AG04450 (cell line): ENCODE measurements around the gene INPP5A. TPM values are rescaled to one million over a fixed set of nuclear protein-coding genes. Genes with fewer than 3 reads are reported as not detected.

Experiments used
- CTCF ChIA-PET: fragments of 300-600, 350-600 bp; formaldehyde crosslinking; extraction: SDS; loops from one replicate; lab custom pipeline; 2022; ENCODE audit warnings: antibody characterized with exemption, inconsistent platforms; lab: Charles Lee
- POLR2A ChIA-PET: fragments of 350-600 bp; formaldehyde crosslinking; extraction: SDS; loops from one replicate; lab custom pipeline; 2021; ENCODE audit warnings: antibody characterized with exemption, inconsistent platforms; lab: Yijun Ruan, JAX
- DNase-seq: peaks from one replicate; pipeline ENCODE4 v3.0.0-alpha.2; 2011; ENCODE audit warnings: low read depth, low spot score
- H3K27ac ChIP-seq: one replicate; pipeline ENCODE4 v1.5.1; 2012; ENCODE audit warnings: low read depth, low read length, control low read depth
- H3K27me3 ChIP-seq: one replicate; pipeline ENCODE4 v1.6.0; 2012; ENCODE audit warnings: low read length; ENCODE audit not compliant: control insufficient read depth, insufficient read depth
- H3K4me3 ChIP-seq: 2 replicates; pipeline ENCODE4 v1.5.1; 2011; ENCODE audit warnings: mild to moderate bottlenecking, low read depth, low read length, control low read depth
- H3K9me3 ChIP-seq: 2 replicates; pipeline ENCODE4 v1.5.1; 2012; ENCODE audit warnings: low read length; ENCODE audit not compliant: control insufficient read depth, insufficient read depth
- polyA plus RNA-seq: library from polyadenylated mRNA; depleted of rRNA; stranded (reverse); fragments of >200 nt; gene quantifications from 2 replicates; pipeline ENCODE4 v1.2.3, GENCODE V29; 2011
- TF ChIP-seq, protein P1 (sequence below): IDR thresholded peaks from 2 replicates; pipeline ENCODE4 v1.5.1; 2011; ENCODE audit warnings: low read depth, low read length, control low read depth, inconsistent platforms

INPP5A gene
- polyA plus RNA-seq, 1 experiment, result 22.5 TPM

DNA sequence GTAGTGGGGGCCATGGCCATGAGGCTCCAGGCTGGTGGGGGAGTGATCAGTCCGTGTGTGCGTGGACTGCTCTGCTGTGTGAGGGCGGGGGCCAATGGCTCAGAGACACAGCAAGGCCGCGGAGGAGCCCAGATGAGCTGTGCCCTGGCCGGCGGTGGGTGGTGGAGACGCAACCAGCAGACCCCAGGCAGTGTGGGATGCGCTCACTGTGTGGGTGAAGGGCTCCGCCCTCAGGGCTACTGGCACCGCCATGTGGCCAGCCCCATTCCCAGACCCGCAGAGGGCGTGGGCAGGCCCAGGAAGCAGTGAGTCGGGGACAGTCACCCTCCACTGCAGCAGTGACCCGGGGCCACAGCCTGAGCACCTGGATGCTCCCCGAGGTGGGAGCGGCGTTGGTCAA lies 239.2 kb downstream of the INPP5A start:
- TF ChIP-seq, protein P1, sequence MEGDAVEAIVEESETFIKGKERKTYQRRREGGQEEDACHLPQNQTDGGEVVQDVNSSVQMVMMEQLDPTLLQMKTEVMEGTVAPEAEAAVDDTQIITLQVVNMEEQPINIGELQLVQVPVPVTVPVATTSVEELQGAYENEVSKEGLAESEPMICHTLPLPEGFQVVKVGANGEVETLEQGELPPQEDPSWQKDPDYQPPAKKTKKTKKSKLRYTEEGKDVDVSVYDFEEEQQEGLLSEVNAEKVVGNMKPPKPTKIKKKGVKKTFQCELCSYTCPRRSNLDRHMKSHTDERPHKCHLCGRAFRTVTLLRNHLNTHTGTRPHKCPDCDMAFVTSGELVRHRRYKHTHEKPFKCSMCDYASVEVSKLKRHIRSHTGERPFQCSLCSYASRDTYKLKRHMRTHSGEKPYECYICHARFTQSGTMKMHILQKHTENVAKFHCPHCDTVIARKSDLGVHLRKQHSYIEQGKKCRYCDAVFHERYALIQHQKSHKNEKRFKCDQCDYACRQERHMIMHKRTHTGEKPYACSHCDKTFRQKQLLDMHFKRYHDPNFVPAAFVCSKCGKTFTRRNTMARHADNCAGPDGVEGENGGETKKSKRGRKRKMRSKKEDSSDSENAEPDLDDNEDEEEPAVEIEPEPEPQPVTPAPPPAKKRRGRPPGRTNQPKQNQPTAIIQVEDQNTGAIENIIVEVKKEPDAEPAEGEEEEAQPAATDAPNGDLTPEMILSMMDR, result no peak
- Histone ChIP-seq H3K27me3 (no peaks in the 10 kb centered on the region), H3K27ac (no peak overlapping the region), H3K9me3 (peaks cover 7% of the 10 kb centered on the region; the same call in 1 of the 2 replicates), H3K4me3 (no peak overlapping the region)
- CTCF ChIA-PET, result no interaction called here
- DNase-seq, result no peak
- POLR2A ChIA-PET, result no interaction called here

DNA sequence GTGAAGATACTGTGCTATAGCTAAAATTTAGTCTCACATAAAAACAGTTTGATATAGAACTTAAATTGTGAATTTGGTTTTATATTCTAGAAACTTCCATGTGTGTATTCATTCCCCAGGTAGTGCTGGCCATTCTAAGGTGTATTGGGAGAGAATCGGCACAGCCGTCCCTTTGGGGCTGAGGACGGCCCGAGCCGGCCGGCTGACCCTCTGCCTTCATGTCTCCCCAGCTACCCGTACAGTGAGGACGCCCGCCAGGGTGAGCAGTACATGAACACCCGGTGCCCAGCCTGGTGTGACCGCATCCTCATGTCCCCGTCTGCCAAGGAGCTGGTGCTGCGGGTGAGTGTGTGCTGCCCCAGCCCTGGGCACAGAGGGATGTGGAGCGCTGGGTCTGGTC lies 239.9 kb downstream of the INPP5A start:
- H3K27ac ChIP-seq, result no peak overlapping the region
- H3K9me3 ChIP-seq, result peaks cover 7% of the 10 kb centered on the region; the same call in 1 of the 2 replicates
- ChIA-PET CTCF (no interaction called here), POLR2A (no interaction called here)
- no peak overlapping the region for H3K4me3 ChIP-seq
- no peaks in the 10 kb centered on the region for H3K27me3 ChIP-seq
- TF ChIP-seq, protein P1, result no peak
- DNase-seq, result no peak

DNA sequence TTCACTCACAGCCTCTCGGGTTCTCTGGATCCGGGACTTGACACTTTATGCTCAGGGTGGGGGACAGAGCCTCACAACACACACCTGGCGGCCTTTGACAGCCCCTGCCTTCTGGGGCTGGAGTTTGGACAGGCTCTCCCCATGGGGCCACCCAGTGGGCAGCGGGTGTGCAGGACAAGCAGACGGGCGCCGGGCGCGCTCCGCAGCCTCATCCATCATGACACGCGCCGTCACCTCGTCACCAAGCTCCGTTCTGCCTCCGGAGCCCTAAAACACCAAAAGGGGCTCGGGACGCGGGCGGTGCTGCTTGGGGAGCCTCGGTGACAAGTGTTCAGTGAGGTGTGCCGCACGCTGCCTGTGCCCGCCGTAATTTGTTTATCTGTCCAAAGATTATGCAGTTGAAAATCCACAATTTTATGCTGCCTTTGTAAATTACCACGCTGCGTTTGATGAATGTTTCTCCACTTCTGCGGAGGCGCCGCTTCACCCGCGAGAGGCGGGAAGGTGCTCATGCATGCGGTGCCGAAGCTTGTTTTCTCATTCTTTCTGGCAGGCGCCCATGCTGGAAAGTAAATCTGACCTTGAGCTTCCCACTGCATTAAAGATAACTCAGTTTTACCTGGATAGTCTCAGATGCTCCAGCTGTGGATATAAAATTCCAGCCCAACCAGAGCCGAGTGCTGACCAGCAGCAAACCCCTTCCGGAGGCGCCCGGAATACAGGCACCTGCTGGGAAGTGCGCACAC lies 242.1 kb downstream of the INPP5A start:
- CTCF ChIA-PET, result no interaction called here
- Histone ChIP-seq H3K27ac (no peak overlapping the region), H3K27me3 (peaks cover 6% of the 10 kb centered on the region), H3K9me3 (peaks cover 7% of the 10 kb centered on the region; the same call in 1 of the 2 replicates), H3K4me3 (no peak overlapping the region)
- POLR2A ChIA-PET, result no interaction called here
- no peak for DNase-seq
- TF ChIP-seq, protein P1, result no peak

DNA sequence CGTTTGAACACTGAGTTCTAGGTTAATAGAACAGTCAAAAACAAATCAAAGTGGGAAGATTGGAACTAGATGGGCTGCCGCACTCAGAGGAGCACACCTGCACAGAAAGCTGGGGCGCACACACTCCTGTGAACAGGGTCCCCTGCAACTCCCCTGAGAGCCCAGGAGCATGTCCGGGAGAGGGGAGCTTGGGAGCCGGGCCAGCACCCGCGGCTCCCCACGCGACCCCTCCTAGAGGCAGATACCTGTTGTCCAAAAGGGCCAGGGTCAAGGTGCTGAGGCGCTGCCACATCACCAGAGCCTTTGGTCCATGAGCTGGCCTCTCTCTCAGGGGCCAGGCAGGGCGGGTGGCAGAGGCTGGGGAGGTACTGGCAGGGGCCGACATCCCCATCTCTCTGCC lies 242.8 kb downstream of the INPP5A start:
- H3K4me3 ChIP-seq, result no peak overlapping the region
- peaks cover 9% of the 10 kb centered on the region; the same call in 1 of the 2 replicates for H3K9me3 ChIP-seq
- H3K27me3 ChIP-seq, result peaks cover 8% of the 10 kb centered on the region
- ChIA-PET CTCF (no interaction called here), POLR2A (no interaction called here)
- DNase-seq, result no peak
- no peak overlapping the region for H3K27ac ChIP-seq
- TF ChIP-seq, protein P1, result no peak

DNA sequence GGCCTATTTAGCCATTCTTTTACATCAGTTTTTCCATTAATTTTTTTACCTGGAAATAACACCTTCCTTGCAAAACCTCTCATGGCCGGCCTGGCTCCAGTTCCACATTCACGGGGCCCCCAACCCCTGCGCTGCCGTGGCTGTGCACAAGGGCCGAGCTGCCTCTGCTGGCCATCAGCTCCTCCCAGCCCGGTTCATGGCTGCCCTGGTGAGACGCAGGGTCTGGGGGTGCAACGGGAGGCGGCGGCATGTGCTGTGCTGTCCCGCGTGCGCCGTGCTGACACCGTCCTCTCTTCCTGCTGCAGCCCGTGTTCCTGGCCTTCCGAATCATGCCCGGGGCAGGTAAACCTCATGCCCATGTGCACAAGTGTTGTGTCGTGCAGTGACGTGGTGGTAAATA lies 244.0 kb downstream of the INPP5A start:
- no peak for DNase-seq
- Histone ChIP-seq H3K4me3 (no peak overlapping the region), H3K27ac (no peak overlapping the region), H3K9me3 (peaks cover 9% of the 10 kb centered on the region; the same call in 1 of the 2 replicates), H3K27me3 (peaks cover 8% of the 10 kb centered on the region)
- POLR2A ChIA-PET, result interaction anchor here (0.5 kb wide), 1 partner anchor 111 kb away, joined by 3 read pairs; no protein-coding TSS in a partner anchor
- CTCF ChIA-PET, result no interaction called here
- TF ChIP-seq, protein P1, result no peak
